Kidney epithelial cell (primary cell): Measurements from ENCODE around the gene SEMA4F. TPM values are rescaled to one million over a fixed set of nuclear protein-coding genes. Genes with fewer than 3 reads are reported as not detected.

ENCODE experiments used
- DNase-seq: peaks from one replicate; pipeline ENCODE4 v3.0.0-alpha.2; 2010; ENCODE audit warnings: low read depth
- H3K27me3 ChIP-seq: 2 replicates; pipeline ENCODE4 v1.6.0; 2011; ENCODE audit warnings: low read length; ENCODE audit not compliant: control insufficient read depth, insufficient read depth
- H3K36me3 ChIP-seq: 2 replicates; pipeline ENCODE4 v1.5.1; 2011; ENCODE audit warnings: low read length; ENCODE audit not compliant: control insufficient read depth, insufficient read depth
- H3K4me3 ChIP-seq: 2 replicates; pipeline ENCODE4 v1.5.1; 2011; ENCODE audit warnings: low read depth, mild to moderate bottlenecking, control low read depth, low read length
- CTCF ChIP-seq: IDR thresholded peaks from 2 replicates; pipeline ENCODE4 v1.5.1; 2011; ENCODE audit warnings: mild to moderate bottlenecking, moderate library complexity, low read length, control low read depth, inconsistent platforms; ENCODE audit not compliant: insufficient read depth, poor library complexity, severe bottlenecking
- total RNA-seq: library from RNA; depleted of rRNA; stranded (reverse); fragments of >200 nt; gene quantifications from 2 replicates; pipeline ENCODE4 v1.2.3, GENCODE V29; 2015

Gene SEMA4F
- total RNA-seq, 1 donor from 2014 or later: 16.4 TPM

GRCh38 chr2:74694281-74694680 is 40.2 kb downstream of the SEMA4F start:
- TF ChIP-seq CTCF: no peak
- DNase-seq: no peak
- Histone ChIP-seq H3K4me3 (no peak overlapping the region), H3K27me3 (peaks cover 3% of the 10 kb centered on the region), H3K36me3 (no peaks in the 10 kb centered on the region)

- TF ChIP-seq CTCF: no peak
- Histone ChIP-seq H3K27me3 (peaks cover 3% of the 10 kb centered on the region), H3K36me3 (no peaks in the 10 kb centered on the region), H3K4me3 (no peak overlapping the region)
- no peak for DNase-seq
These were observed 41.6 kb downstream of the SEMA4F start for GRCh38 chr2:74695663-74696062.

- DNase-seq: no peak
- TF ChIP-seq CTCF: no peak
- Histone ChIP-seq H3K36me3 (no peaks in the 10 kb centered on the region), H3K27me3 (peaks cover 3% of the 10 kb centered on the region), H3K4me3 (no peak overlapping the region)
These were observed 42.8 kb downstream of the SEMA4F start for GRCh38 chr2:74696829-74697228.

- TF ChIP-seq CTCF: no peak
- H3K36me3 ChIP-seq: no peaks in the 10 kb centered on the region
- no peaks in the 10 kb centered on the region for H3K27me3 ChIP-seq
- no peak overlapping the region for H3K4me3 ChIP-seq
- no peak for DNase-seq
These were observed 46.8 kb downstream of the SEMA4F start for GRCh38 chr2:74700643-74701372.

- DNase-seq: no peak
These were observed 48.1 kb downstream of the SEMA4F start for GRCh38 chr2:74702001-74702715.

More at GRCh38 chr2:74702001-74702715, 48.1 kb downstream of the SEMA4F start:
- Histone ChIP-seq H3K27me3 (no peaks in the 10 kb centered on the region), H3K36me3 (no peaks in the 10 kb centered on the region), H3K4me3 (no peak overlapping the region)
- no peak for TF ChIP-seq CTCF
